Astrocyte (in vitro differentiated cells and primary cell): Measurements from ENCODE around the gene CTDP1. TPM values are rescaled to one million over a fixed set of nuclear protein-coding genes. Genes with fewer than 3 reads are reported as not detected.
A peak's percentile ranks its signal among the peaks of the same experiment; 100 is the strongest.

Experiments used
- DNase-seq: peaks from one replicate; pipeline ENCODE4 v3.0.0-alpha.2; 2010; ENCODE audit warnings: low read depth
- FAIRE-seq: peaks from 2 replicates; lab custom pipeline; 2011; peaks lifted over from hg19 to GRCh38; lab: Jason Lieb, UNC
- H2AFZ ChIP-seq: 2 replicates; pipeline ENCODE4 v1.6.0; 2012; ENCODE audit warnings: low read depth, low read length, inconsistent platforms
- H3K27ac ChIP-seq: 2 replicates; pipeline ENCODE4 v1.5.1; 2011; ENCODE audit warnings: low read depth, low read length, inconsistent platforms
- H3K27me3 ChIP-seq: 2 replicates; pipeline ENCODE4 v1.6.0; 2011; ENCODE audit warnings: low read length, inconsistent platforms; ENCODE audit not compliant: insufficient read depth
- H3K36me3 ChIP-seq: 2 replicates; pipeline ENCODE4 v1.5.1; 2011; ENCODE audit warnings: low read length, inconsistent platforms; ENCODE audit not compliant: insufficient read depth
- H3K4me1 ChIP-seq: 2 replicates; pipeline ENCODE4 v1.5.1; 2011; ENCODE audit warnings: low read length, inconsistent platforms; ENCODE audit not compliant: insufficient read depth
- H3K4me2 ChIP-seq: 2 replicates; pipeline ENCODE4 v1.6.0; 2012; ENCODE audit warnings: low read length, inconsistent platforms
- H3K4me3 ChIP-seq: 2 replicates; pipeline ENCODE4 v1.5.1; 2011; ENCODE audit warnings: low read depth, mild to moderate bottlenecking, low read length, inconsistent platforms; ENCODE audit not compliant: insufficient read depth
- H3K79me2 ChIP-seq: 2 replicates; pipeline ENCODE4 v1.6.0; 2012; ENCODE audit warnings: mild to moderate bottlenecking, low read length, inconsistent platforms; ENCODE audit not compliant: insufficient read depth
- H3K9ac ChIP-seq: 2 replicates; pipeline ENCODE4 v1.6.0; 2012; ENCODE audit warnings: mild to moderate bottlenecking, low read length, inconsistent platforms
- H3K9me3 ChIP-seq: 2 replicates; pipeline ENCODE4 v1.5.1; 2012; ENCODE audit warnings: low read depth, mild to moderate bottlenecking, low read length, inconsistent platforms; ENCODE audit not compliant: insufficient read depth
- H4K20me1 ChIP-seq: 2 replicates; pipeline ENCODE4 v1.6.0; 2012; ENCODE audit warnings: low read length, inconsistent platforms; ENCODE audit not compliant: insufficient read depth
- H3K27ac Mint-ChIP-seq: one replicate; pipeline ENCODE4 v1.8.0; 2021; ENCODE audit warnings: mild to moderate bottlenecking, mixed read lengths; ENCODE audit not compliant: unreplicated experiment
- H3K27me3 Mint-ChIP-seq: one replicate; pipeline ENCODE4 v1.8.0; 2021; ENCODE audit warnings: low read depth, mixed read lengths; ENCODE audit not compliant: unreplicated experiment
- H3K36me3 Mint-ChIP-seq: one replicate; pipeline ENCODE4 v1.8.0; 2021; ENCODE audit warnings: low read depth, mixed read lengths; ENCODE audit not compliant: unreplicated experiment
- H3K4me1 Mint-ChIP-seq: one replicate; pipeline ENCODE4 v1.8.0; 2021; ENCODE audit warnings: low read depth, mixed read lengths; ENCODE audit not compliant: unreplicated experiment
- H3K4me3 Mint-ChIP-seq: one replicate; pipeline ENCODE4 v1.8.0; 2021; ENCODE audit warnings: mild to moderate bottlenecking, moderate library complexity, mixed read lengths; ENCODE audit not compliant: unreplicated experiment
- H3K9me3 Mint-ChIP-seq: one replicate; pipeline ENCODE4 v1.8.0; 2021; ENCODE audit warnings: mild to moderate bottlenecking, mixed read lengths; ENCODE audit not compliant: unreplicated experiment
- CTCF ChIP-seq: IDR thresholded peaks from 2 replicates; pipeline ENCODE4 v1.5.1; 2011; ENCODE audit warnings: low read depth, mild to moderate bottlenecking, inconsistent platforms, low read length, moderate library complexity; ENCODE audit not compliant: insufficient read depth
- EZH2 ChIP-seq: IDR thresholded peaks from 2 replicates; pipeline ENCODE4 v1.6.1; 2012; ENCODE audit warnings: mild to moderate bottlenecking, low read length, inconsistent platforms; ENCODE audit not compliant: insufficient read depth
- total RNA-seq: library from RNA; stranded (reverse); gene quantifications from 2 replicates; pipeline ENCODE4 v1.2.1, GENCODE V29; 2021

Gene CTDP1
- total RNA-seq, 1 donor from 2014 or later: 31.7 TPM

GRCh38 chr18:79753391-79753851 is 73.8 kb downstream of the CTDP1 start:
- H3K4me2 ChIP-seq: no peak overlapping the region
- Mint-ChIP-seq H3K27me3 (no peaks in the 10 kb centered on the region), H3K27ac (no peak overlapping the region), H3K9me3 (peaks cover 4% of the 10 kb centered on the region), H3K36me3 (peaks cover 27% of the 10 kb centered on the region), H3K4me3 (no peak overlapping the region), H3K4me1 (no peaks in the 10 kb centered on the region)
- no peaks in the 10 kb centered on the region for H3K9me3 ChIP-seq
- no peaks in the 10 kb centered on the region for H3K36me3 ChIP-seq
- no peaks in the 10 kb centered on the region for H3K4me1 ChIP-seq
- TF ChIP-seq EZH2 (no peak), CTCF (no peak)
- no peak overlapping the region for H3K27ac ChIP-seq
- H3K79me2 ChIP-seq: no peaks in the 10 kb centered on the region
- H2AFZ ChIP-seq: no peak overlapping the region
- DNase-seq (no peak), FAIRE-seq (no peak)
- H3K27me3 ChIP-seq: no peaks in the 10 kb centered on the region
- peaks cover 18% of the 10 kb centered on the region for H4K20me1 ChIP-seq
- no peak overlapping the region for H3K4me3 ChIP-seq
- H3K9ac ChIP-seq: no peak overlapping the region

- Histone ChIP-seq H3K36me3 (no peaks in the 10 kb centered on the region), H3K4me3 (no peak overlapping the region), H3K9me3 (no peaks in the 10 kb centered on the region), H3K9ac (no peak overlapping the region), H3K4me1 (no peaks in the 10 kb centered on the region), H2AFZ (no peak overlapping the region), H4K20me1 (peaks cover 13% of the 10 kb centered on the region), H3K27me3 (no peaks in the 10 kb centered on the region), H3K4me2 (no peak overlapping the region), H3K79me2 (no peaks in the 10 kb centered on the region), H3K27ac (no peak overlapping the region)
- Mint-ChIP-seq H3K27ac (peak overlapping the region; percentile 64), H3K4me1 (no peaks in the 10 kb centered on the region), H3K9me3 (peaks cover 7% of the 10 kb centered on the region), H3K27me3 (no peaks in the 10 kb centered on the region), H3K4me3 (no peak overlapping the region), H3K36me3 (peaks cover 25% of the 10 kb centered on the region)
- DNase-seq (no peak), FAIRE-seq (no peak)
- TF ChIP-seq EZH2 (no peak), CTCF (no peak)
These were observed 74.6 kb downstream of the CTDP1 start for GRCh38 chr18:79754022-79754761.

- H3K4me1 Mint-ChIP-seq: no peaks in the 10 kb centered on the region
- peaks cover 27% of the 10 kb centered on the region for H3K36me3 Mint-ChIP-seq
- no peak overlapping the region for H3K9ac ChIP-seq
- H3K79me2 ChIP-seq: no peaks in the 10 kb centered on the region
- no peak overlapping the region for H3K4me3 Mint-ChIP-seq
- H3K4me3 ChIP-seq: no peak overlapping the region
- H3K4me2 ChIP-seq: no peak overlapping the region
- H3K27ac Mint-ChIP-seq: no peak overlapping the region
- FAIRE-seq (no peak), DNase-seq (no peak)
- no peak overlapping the region for H3K27ac ChIP-seq
- no peaks in the 10 kb centered on the region for H3K27me3 Mint-ChIP-seq
- no peaks in the 10 kb centered on the region for H3K9me3 ChIP-seq
- TF ChIP-seq CTCF (no peak), EZH2 (no peak)
- no peaks in the 10 kb centered on the region for H3K27me3 ChIP-seq
- no peaks in the 10 kb centered on the region for H3K36me3 ChIP-seq
- no peaks in the 10 kb centered on the region for H3K4me1 ChIP-seq
- H2AFZ ChIP-seq: no peak overlapping the region
- peaks cover 12% of the 10 kb centered on the region for H3K9me3 Mint-ChIP-seq
- peaks cover 13% of the 10 kb centered on the region for H4K20me1 ChIP-seq
These were observed 75.3 kb downstream of the CTDP1 start for GRCh38 chr18:79754831-79755351.
